Uterus (tissue), 2 donors: ENCODE measurements around the gene HOOK2.

Experiments
- CTCF ChIP-seq, 4 experiments: fragments of 200-600 bp in 2 of 4; fragments of 450-650 bp in 2 of 4; sonication (generic) in 2 of 4; IDR thresholded peaks; one replicate each; pipeline ENCODE4 v1.5.1; 2016 to 2019; ENCODE audit warnings: antibody characterized with exemption in 4 of 4, mild to moderate bottlenecking in 2 of 4, moderate library complexity in 1 of 4
- POLR2A ChIP-seq, 2 donors: fragments of 450-650 bp; IDR thresholded peaks; one replicate each; pipeline ENCODE4 v1.6.1; 2016; ENCODE audit warnings: antibody characterized with exemption in 2 of 2, mild to moderate bottlenecking in 1 of 2, moderate library complexity in 1 of 2

GRCh38 chr19:12767150-12767549 is 8.2 kb downstream of the HOOK2 start:
- TF ChIP-seq CTCF (IDR thresholded peaks at IDR 0.05): no peak
- no peak for TF ChIP-seq POLR2A (IDR thresholded peaks at IDR 0.05)
